ENCODE data around the gene UBXN2A.
A peak's percentile ranks its signal among the peaks of the same experiment; 100 is the strongest.

UBXN2A gene

GRCh38 chr2:24046930-24047702 lies 106.9 kb downstream of the UBXN2A start, which contains the start of gene WDCP:
WDCP (minus strand) TSS chr2:24047391; CDS start chr2:24039494, 7,897 bp downstream.
- peak; percentile 96 to 98 (median 97) for DNase-seq

- DNase-seq, result no peak
Measured at GRCh38 chr2:24047703-24048033, 107.4 kb downstream of the UBXN2A start.

GRCh38 chr2:24048769-24049484 lies 108.7 kb downstream of the UBXN2A start:
- no peak for DNase-seq

- peak; percentile 52 to 76 (median 59) for DNase-seq
Measured at GRCh38 chr2:24049485-24050021, 109.3 kb downstream of the UBXN2A start, which contains the start of gene FKBP1B. FKBP1B (plus strand) TSS chr2:24049741; CDS start chr2:24049850, 109 bp downstream.

GRCh38 chr2:24050041-24050979 lies 110.0 kb downstream of the UBXN2A start:
- peak; percentile 33 to 63 (median 41) for DNase-seq

- no peak for DNase-seq
Measured at GRCh38 chr2:24051833-24052232, 111.6 kb downstream of the UBXN2A start.

- no peak for DNase-seq
Measured at GRCh38 chr2:24052951-24053350, 112.7 kb downstream of the UBXN2A start.
